ENCODE results near the gene CD2. TPM values are rescaled to one million over a fixed set of nuclear protein-coding genes. Genes with fewer than 3 reads are reported as not detected.

CD2 gene
- total RNA-seq, 2 experiments from 2014 or later = 382 to 383 TPM

- ChIA-PET POLR2A (interaction anchor here (1.0 to 1.5 kb wide), 2 partner anchors 37 to 56 kb away, joined by 3 to 7 read pairs; no protein-coding TSS in a partner anchor), CTCF (interaction anchor here (1.1 kb wide), 1 partner anchor 30 kb away, joined by 3 read pairs; no protein-coding TSS in a partner anchor)
Observed at GRCh38 chr1:116793357-116793935, 39.2 kb downstream of the CD2 start.

- POLR2A ChIA-PET = interaction anchor here (0.6 to 1.0 kb wide), 5 partner anchors 11 to 864 kb away, joined by 3 to 11 read pairs (median 6); no protein-coding TSS in a partner anchor
Observed at GRCh38 chr1:116794371-116794770, 40.1 kb downstream of the CD2 start.

GRCh38 chr1:116794804-116795481 is 40.7 kb downstream of the CD2 start:
- ChIA-PET CTCF (interaction anchor here (0.7 to 1.1 kb wide), 5 partner anchors 10 to 25 kb away, joined by 3 to 4 read pairs (median 3); no protein-coding TSS in a partner anchor), POLR2A (interaction anchor here (0.7 kb wide), 1 partner anchor 11 kb away, joined by 4 read pairs; no protein-coding TSS in a partner anchor)

More at GRCh38 chr1:116794371-116794770, 40.1 kb downstream of the CD2 start:
- CTCF ChIA-PET = interaction anchor here (0.8 to 1.1 kb wide), 3 partner anchors 16 to 31 kb away, joined by 3 to 4 read pairs (median 3); no protein-coding TSS in a partner anchor

- POLR2A ChIA-PET = no interaction called here
Observed at GRCh38 chr1:116795482-116795829, 41.2 kb downstream of the CD2 start.

GRCh38 chr1:116804736-116805135 is 50.5 kb downstream of the CD2 start:
- ChIA-PET POLR2A (interaction anchor here (1.2 to 13.4 kb wide), 7 partner anchors 10 to 255 kb away, joined by 3 to 453 read pairs (median 26); partner anchors contain the start of genes CD2 and TTF2), CTCF (interaction anchor here (0.6 to 2.1 kb wide), 13 partner anchors 11 to 66 kb away, joined by 3 to 12 read pairs (median 3); no protein-coding TSS in a partner anchor)

More at GRCh38 chr1:116795482-116795829, 41.2 kb downstream of the CD2 start:
- CTCF ChIA-PET = interaction anchor here (0.7 to 1.1 kb wide), 4 partner anchors 10 to 25 kb away, joined by 3 to 4 read pairs (median 4); no protein-coding TSS in a partner anchor

GRCh38 chr1:116805398-116805797 is 51.2 kb downstream of the CD2 start:
- CTCF ChIA-PET = interaction anchor here (0.6 to 2.1 kb wide), 7 partner anchors 10 to 67 kb away, joined by 3 to 7 read pairs (median 3); no protein-coding TSS in a partner anchor
- POLR2A ChIA-PET = interaction anchor here (0.7 to 13.4 kb wide), 9 partner anchors 10 to 454 kb away, joined by 3 to 453 read pairs (median 17); partner anchors contain the start of genes CD2 and TTF2

- CTCF ChIA-PET = interaction anchor here (1.7 to 2.6 kb wide), 6 partner anchors 10 to 68 kb away, joined by 3 to 25 read pairs (median 12); partner anchors contain the start of gene CD2
- POLR2A ChIA-PET = interaction anchor here (1.0 to 13.4 kb wide), 8 partner anchors 9 to 254 kb away, joined by 3 to 453 read pairs (median 22); partner anchors contain the start of genes CD2 and TTF2
Observed at GRCh38 chr1:116806245-116806644, 52.0 kb downstream of the CD2 start.

GRCh38 chr1:116806671-116807070 is 52.4 kb downstream of the CD2 start:
- ChIA-PET POLR2A (interaction anchor here (0.8 to 13.4 kb wide), 8 partner anchors 9 to 69 kb away, joined by 3 to 453 read pairs (median 22); partner anchors contain the start of gene CD2), CTCF (interaction anchor here (1.0 to 2.6 kb wide), 6 partner anchors 9 to 69 kb away, joined by 3 to 25 read pairs (median 12); partner anchors contain the start of gene CD2)

GRCh38 chr1:116807394-116808199 is 53.4 kb downstream of the CD2 start:
- ChIA-PET POLR2A (interaction anchor here (0.8 to 13.4 kb wide), 7 partner anchors 8 to 70 kb away, joined by 3 to 453 read pairs (median 26); partner anchors contain the start of gene CD2), CTCF (interaction anchor here (1.0 to 2.6 kb wide), 7 partner anchors 8 to 70 kb away, joined by 3 to 25 read pairs (median 11); partner anchors contain the start of gene CD2)

GRCh38 chr1:116808200-116808847 is 54.1 kb downstream of the CD2 start:
- POLR2A ChIA-PET = interaction anchor here (0.6 to 13.4 kb wide), 9 partner anchors 14 to 70 kb away, joined by 3 to 453 read pairs (median 8); partner anchors contain the start of gene CD2
- CTCF ChIA-PET = interaction anchor here (1.2 to 2.6 kb wide), 6 partner anchors 7 to 71 kb away, joined by 4 to 25 read pairs (median 12); partner anchors contain the start of gene CD2

GRCh38 chr1:116808848-116809508 is 54.7 kb downstream of the CD2 start:
- ChIA-PET POLR2A (interaction anchor here (0.6 to 13.4 kb wide), 8 partner anchors 15 to 71 kb away, joined by 3 to 453 read pairs (median 6); partner anchors contain the start of gene CD2), CTCF (interaction anchor here (0.7 to 2.2 kb wide), 4 partner anchors 18 to 71 kb away, joined by 3 to 13 read pairs (median 4); partner anchors contain the start of gene CD2)

GRCh38 chr1:116811321-116811720 is 57.1 kb downstream of the CD2 start:
- ChIA-PET POLR2A (interaction anchor here (13.4 kb wide), 1 partner anchor 44 kb away, joined by 453 read pairs; no protein-coding TSS in a partner anchor), CTCF (interaction anchor here (2.2 kb wide), 1 partner anchor 74 kb away, joined by 13 read pairs; no protein-coding TSS in a partner anchor)

GRCh38 chr1:116814926-116815723 is 60.9 kb downstream of the CD2 start:
- POLR2A ChIA-PET = interaction anchor here (0.5 to 3.1 kb wide), 6 partner anchors 10 to 56 kb away, joined by 3 to 17 read pairs (median 12); no protein-coding TSS in a partner anchor

GRCh38 chr1:116817582-116818064 is 63.4 kb downstream of the CD2 start:
- ChIA-PET POLR2A (interaction anchor here (0.8 kb wide), 2 partner anchors 9 to 48 kb away, joined by 3 to 6 read pairs; no protein-coding TSS in a partner anchor), CTCF (interaction anchor here (0.6 to 3.6 kb wide), 10 partner anchors 9 to 94 kb away, joined by 3 to 14 read pairs (median 4); no protein-coding TSS in a partner anchor)

More at GRCh38 chr1:116814926-116815723, 60.9 kb downstream of the CD2 start:
- CTCF ChIA-PET = interaction anchor here (0.7 to 3.6 kb wide), 9 partner anchors 8 to 245 kb away, joined by 3 to 21 read pairs (median 10); partner anchors contain the start of gene TTF2

Measured in activated CD8-positive, alpha-beta memory T cell treated with anti-CD3 and anti-CD28 coated beads for 36 hours (primary cell).